ENCODE data around the gene AJAP1.

AJAP1 gene

GRCh38 chr1:4634156-4634792, 20.1 kb upstream of the AJAP1 start:
- Histone ChIP-seq H3F3A (ENCODE audit: insufficient read depth, low read length) (no peaks in the 10 kb centered on the region), H3K27ac (ENCODE audit: low read length) (no peak overlapping the region), H3K4me1 (ENCODE audit: low read length) (no peaks in the 10 kb centered on the region), H3K4me2 (ENCODE audit: low read depth, low read length) (no peak overlapping the region), H3K9me3 (replicated peaks; ENCODE audit: insufficient read depth, low read length) (no peaks in the 10 kb centered on the region), H3K9ac (ENCODE audit: low read length) (no peak overlapping the region), H3K27me3 (replicated peaks; ENCODE audit: insufficient read depth, low read length) (peaks cover 68% of the 10 kb centered on the region), H3K36me3 (replicated peaks; ENCODE audit: insufficient read depth, low read length) (no peaks in the 10 kb centered on the region), H3K79me2 (ENCODE audit: low read length) (no peaks in the 10 kb centered on the region), H2AFZ (ENCODE audit: low read length) (no peak overlapping the region), H3K4me3 (ENCODE audit: low read length) (no peak overlapping the region), H3K9me2 (replicated peaks; ENCODE audit: insufficient read depth, low read length) (no peaks in the 10 kb centered on the region), H4K20me1 (ENCODE audit: insufficient read depth, low read length) (no peaks in the 10 kb centered on the region)
- no peak for DNase-seq
- TF ChIP-seq, protein P1, sequence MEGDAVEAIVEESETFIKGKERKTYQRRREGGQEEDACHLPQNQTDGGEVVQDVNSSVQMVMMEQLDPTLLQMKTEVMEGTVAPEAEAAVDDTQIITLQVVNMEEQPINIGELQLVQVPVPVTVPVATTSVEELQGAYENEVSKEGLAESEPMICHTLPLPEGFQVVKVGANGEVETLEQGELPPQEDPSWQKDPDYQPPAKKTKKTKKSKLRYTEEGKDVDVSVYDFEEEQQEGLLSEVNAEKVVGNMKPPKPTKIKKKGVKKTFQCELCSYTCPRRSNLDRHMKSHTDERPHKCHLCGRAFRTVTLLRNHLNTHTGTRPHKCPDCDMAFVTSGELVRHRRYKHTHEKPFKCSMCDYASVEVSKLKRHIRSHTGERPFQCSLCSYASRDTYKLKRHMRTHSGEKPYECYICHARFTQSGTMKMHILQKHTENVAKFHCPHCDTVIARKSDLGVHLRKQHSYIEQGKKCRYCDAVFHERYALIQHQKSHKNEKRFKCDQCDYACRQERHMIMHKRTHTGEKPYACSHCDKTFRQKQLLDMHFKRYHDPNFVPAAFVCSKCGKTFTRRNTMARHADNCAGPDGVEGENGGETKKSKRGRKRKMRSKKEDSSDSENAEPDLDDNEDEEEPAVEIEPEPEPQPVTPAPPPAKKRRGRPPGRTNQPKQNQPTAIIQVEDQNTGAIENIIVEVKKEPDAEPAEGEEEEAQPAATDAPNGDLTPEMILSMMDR (IDR thresholded peaks at IDR 0.05; ENCODE audit: low read length), result no peak
- TF ChIP-seq EZH2phosphoT487 (IDR thresholded peaks at IDR 0.05; ENCODE audit: low read length) (no peak), EZH2 (optimal IDR thresholded peaks at IDR 0.05; ENCODE audit: low read depth, low read length) (no peak)

- H3K27me3 ChIP-seq (replicated peaks; ENCODE audit: insufficient read depth, low read length), result peaks cover 73% of the 10 kb centered on the region
- no peaks in the 10 kb centered on the region for H3K9me2 ChIP-seq (replicated peaks; ENCODE audit: insufficient read depth, low read length)
- TF ChIP-seq EZH2 (optimal IDR thresholded peaks at IDR 0.05; ENCODE audit: low read depth, low read length), result no peak
- TF ChIP-seq, protein P1 (IDR thresholded peaks at IDR 0.05; ENCODE audit: low read length), result no peak
- no peak for TF ChIP-seq EZH2phosphoT487 (IDR thresholded peaks at IDR 0.05; ENCODE audit: low read length)
- no peak overlapping the region for H3K9ac ChIP-seq (ENCODE audit: low read length)
- no peaks in the 10 kb centered on the region for H4K20me1 ChIP-seq (ENCODE audit: insufficient read depth, low read length)
- no peaks in the 10 kb centered on the region for H3F3A ChIP-seq (ENCODE audit: insufficient read depth, low read length)
- no peaks in the 10 kb centered on the region for H3K36me3 ChIP-seq (replicated peaks; ENCODE audit: insufficient read depth, low read length)
- no peak overlapping the region for H2AFZ ChIP-seq (ENCODE audit: low read length)
- no peak for DNase-seq
- no peaks in the 10 kb centered on the region for H3K4me1 ChIP-seq (ENCODE audit: low read length)
- no peaks in the 10 kb centered on the region for H3K79me2 ChIP-seq (ENCODE audit: low read length)
- no peak overlapping the region for H3K4me2 ChIP-seq (ENCODE audit: low read depth, low read length)
- H3K27ac ChIP-seq (ENCODE audit: low read length), result no peak overlapping the region
- no peaks in the 10 kb centered on the region for H3K9me3 ChIP-seq (replicated peaks; ENCODE audit: insufficient read depth, low read length)
- no peak overlapping the region for H3K4me3 ChIP-seq (ENCODE audit: low read length)
These were observed 19.5 kb upstream of the AJAP1 start for GRCh38 chr1:4634793-4635406.

GRCh38 chr1:4636186-4636585, 18.2 kb upstream of the AJAP1 start:
- Histone ChIP-seq H4K20me1 (ENCODE audit: insufficient read depth, low read length) (no peaks in the 10 kb centered on the region), H3K9me3 (replicated peaks; ENCODE audit: insufficient read depth, low read length) (no peaks in the 10 kb centered on the region), H3K9me2 (replicated peaks; ENCODE audit: insufficient read depth, low read length) (no peaks in the 10 kb centered on the region), H3K36me3 (replicated peaks; ENCODE audit: insufficient read depth, low read length) (no peaks in the 10 kb centered on the region), H3K27ac (ENCODE audit: low read length) (no peak overlapping the region), H3K4me3 (ENCODE audit: low read length) (no peak overlapping the region), H3K9ac (ENCODE audit: low read length) (no peak overlapping the region), H3F3A (ENCODE audit: insufficient read depth, low read length) (no peaks in the 10 kb centered on the region), H3K27me3 (replicated peaks; ENCODE audit: insufficient read depth, low read length) (peaks cover 80% of the 10 kb centered on the region), H3K79me2 (ENCODE audit: low read length) (no peaks in the 10 kb centered on the region), H3K4me2 (ENCODE audit: low read depth, low read length) (no peak overlapping the region), H2AFZ (ENCODE audit: low read length) (no peak overlapping the region), H3K4me1 (ENCODE audit: low read length) (no peaks in the 10 kb centered on the region)
- TF ChIP-seq, protein P1 (IDR thresholded peaks at IDR 0.05; ENCODE audit: low read length), result no peak
- TF ChIP-seq EZH2phosphoT487 (IDR thresholded peaks at IDR 0.05; ENCODE audit: low read length), result no peak
- TF ChIP-seq EZH2 (optimal IDR thresholded peaks at IDR 0.05; ENCODE audit: low read depth, low read length), result no peak
- no peak for DNase-seq

Measured in MM.1S (cell line).